Endothelial cell of umbilical vein (primary cell): ENCODE results near the gene SEPTIN7. TPM values are rescaled to one million over a fixed set of nuclear protein-coding genes. Genes with fewer than 3 reads are reported as not detected.

Experiments used
- BruUV-seq: library from RNA; stranded (reverse); fragments of 400-500 nt; replicated peaks from 2 replicates; lab custom pipeline; 2021; lab: Mats Ljungman, UMichigan
- CTCF ChIA-PET: fragments of 300-600, 350-600 bp; sonication (Branson Sonifier 250); formaldehyde crosslinking; loops from one replicate; lab custom pipeline; 2021; ENCODE audit warnings: antibody characterized with exemption, inconsistent platforms; lab: Charles Lee
- POLR2A ChIA-PET: fragments of 300-600, 350-600 bp; sonication (Branson Sonifier 250); formaldehyde crosslinking; loops from one replicate; lab custom pipeline; 2021; ENCODE audit warnings: antibody characterized with exemption, inconsistent platforms; lab: Charles Lee
- DNase-seq: peaks from one replicate; pipeline ENCODE4 v3.0.0-alpha.2; 2011; ENCODE audit warnings: low read depth, low spot score
- FAIRE-seq: peaks from 2 replicates; lab custom pipeline; 2011; peaks lifted over from hg19 to GRCh38; lab: Jason Lieb, UNC
- H2AFZ ChIP-seq: 2 replicates; pipeline ENCODE4 v1.6.0; 2012; ENCODE audit warnings: low read depth, low read length, control low read depth, inconsistent platforms
- H3K27ac ChIP-seq: 2 replicates; pipeline ENCODE4 v1.5.1; 2011; ENCODE audit warnings: low read depth, mild to moderate bottlenecking, control low read depth, low read length, moderate library complexity; ENCODE audit not compliant: insufficient read depth
- H3K27me3 ChIP-seq, 2 experiments: 2 replicates each; pipeline versions ENCODE4 v1.6.0 to v1.6.1; 2011; ENCODE audit warnings: low read length in 2 of 2, mixed read lengths in 1 of 2; ENCODE audit not compliant: control insufficient read depth in 2 of 2, insufficient read depth in 2 of 2
- H3K36me3 ChIP-seq, 2 experiments: 2 replicates in 1 of 2; 3 replicates in 1 of 2; pipeline ENCODE4 v1.5.1; 2011; ENCODE audit warnings: low read length in 2 of 2, mild to moderate bottlenecking in 1 of 2, moderate library complexity in 1 of 2; ENCODE audit not compliant: control insufficient read depth in 2 of 2, insufficient read depth in 2 of 2; ENCODE audit errors: extremely low read depth in 1 of 2
- H3K4me1 ChIP-seq: 3 replicates; pipeline ENCODE4 v1.5.1; 2011; ENCODE audit warnings: mild to moderate bottlenecking, low read length; ENCODE audit not compliant: control insufficient read depth, insufficient read depth; ENCODE audit errors: extremely low read depth
- H3K4me2 ChIP-seq: 2 replicates; pipeline ENCODE4 v1.6.1; 2011; ENCODE audit warnings: low read length, control low read depth, mixed read lengths; ENCODE audit not compliant: insufficient read depth
- H3K4me3 ChIP-seq, 3 experiments: fragments of 200-600 bp in 1 of 3; sonication (generic), shearing (Covaris generic) in 1 of 3; replicated peaks in 1 of 3; 2 replicates each; pipeline ENCODE4 v1.5.1; 2011 to 2016; ENCODE audit warnings: control low read depth in 3 of 3, low read length in 3 of 3, mild to moderate bottlenecking in 2 of 3, inconsistent platforms in 1 of 3, low read depth in 1 of 3, moderate library complexity in 1 of 3; ENCODE audit not compliant: insufficient read depth in 1 of 3
- H3K79me2 ChIP-seq: 2 replicates; pipeline ENCODE4 v1.6.0; 2012; ENCODE audit warnings: low read length, inconsistent platforms; ENCODE audit not compliant: control insufficient read depth, insufficient read depth
- H3K9ac ChIP-seq: replicated peaks from 2 replicates; pipeline ENCODE3; 2011; ENCODE audit warnings: low read length, control low read depth; ENCODE audit not compliant: insufficient read depth; ENCODE audit errors: extremely low read depth
- H3K9me1 ChIP-seq: replicated peaks from 3 replicates; pipeline ENCODE4 v1.6.0; 2011; ENCODE audit warnings: mild to moderate bottlenecking, low read length; ENCODE audit not compliant: control insufficient read depth, insufficient read depth; ENCODE audit errors: extremely low read depth
- H3K9me3 ChIP-seq: replicated peaks from 2 replicates; pipeline ENCODE4 v1.5.1; 2012; ENCODE audit warnings: low read length, inconsistent platforms; ENCODE audit not compliant: control insufficient read depth, insufficient read depth
- H4K20me1 ChIP-seq: replicated peaks from 2 replicates; pipeline ENCODE3; 2011; ENCODE audit warnings: mild to moderate bottlenecking, low read length; ENCODE audit not compliant: control insufficient read depth, insufficient read depth; ENCODE audit errors: extremely low read depth
- EZH2 ChIP-seq: IDR thresholded peaks from 2 replicates; pipeline ENCODE4 v1.6.1; 2012; ENCODE audit warnings: borderline replicate concordance, low read depth, mild to moderate bottlenecking, moderate library complexity, low read length, inconsistent platforms; ENCODE audit not compliant: severe bottlenecking
- FOS ChIP-seq: IDR thresholded peaks from 2 replicates; pipeline ENCODE4 v1.6.1; 2011; ENCODE audit warnings: mild to moderate bottlenecking, low read length, moderate library complexity, borderline replicate concordance; ENCODE audit not compliant: insufficient read depth
- GATA2 ChIP-seq: IDR thresholded peaks from 2 replicates; pipeline ENCODE4 v1.7.0; 2011; ENCODE audit warnings: low read depth, mild to moderate bottlenecking, moderate library complexity, mixed read lengths, low read length; ENCODE audit not compliant: insufficient read length, insufficient read depth
- JUN ChIP-seq: IDR thresholded peaks from 2 replicates; pipeline ENCODE4 v1.6.1; 2011; ENCODE audit warnings: borderline replicate concordance, low read depth; ENCODE audit not compliant: insufficient read length, insufficient read depth
- MYC ChIP-seq: IDR thresholded peaks from one replicate; pipeline ENCODE4 v1.6.1; 2011; ENCODE audit warnings: mild to moderate bottlenecking, low read depth, low read length
- POLR2A ChIP-seq: IDR thresholded peaks from 2 replicates; pipeline ENCODE4 v1.6.1; 2012; ENCODE audit warnings: low read depth, mild to moderate bottlenecking, control low read depth, low read length
- POLR2AphosphoS5 ChIP-seq: IDR thresholded peaks from 2 replicates; pipeline ENCODE4 v1.6.1; 2012; ENCODE audit warnings: low read depth, mild to moderate bottlenecking, control low read depth, low read length, moderate library complexity; ENCODE audit not compliant: insufficient read depth
- dilution Hi-C: fragments of 300-500 bp; cut with MboI; formaldehyde crosslinking; loops from one replicate; pipeline ENCODE4 v1.15.0; 2019; ENCODE audit warnings: low sequenced_read_pairs; ENCODE audit not compliant: extremely low pct_ligation_motif_present
- intact Hi-C: fragments of 100-400 bp; cut with micrococcal nuclease; formaldehyde crosslinking; loops from one replicate; pipeline ENCODE4 v1.10.0; 2022
- polyA plus RNA-seq, 4 experiments: library from polyadenylated mRNA; depleted of rRNA in 3 of 4; stranded (reverse) in 3 of 4; unstranded in 1 of 4; fragments of >200 nt; gene quantifications; 2 replicates each; pipeline versions ENCODE4 v1.2.1 to v1.2.3, GENCODE V29; 2011 to 2012; ENCODE audit warnings: missing spikeins in 1 of 4
- total RNA-seq: library from RNA; stranded (reverse); gene quantifications from 2 replicates; pipeline ENCODE4 v1.2.3, GENCODE V29; 2021
- TF ChIP-seq, protein P1 (sequence below): IDR thresholded peaks from 2 replicates; pipeline ENCODE4 v1.6.1; 2011; ENCODE audit not compliant: insufficient read depth, insufficient read length
- TF ChIP-seq, protein P2 (sequence below), 2 donors: IDR thresholded peaks; 1 replicate in 1 of 2; 2 replicates in 1 of 2; pipeline ENCODE4 v1.5.1; 2011; ENCODE audit warnings: low read length in 2 of 2, mild to moderate bottlenecking in 2 of 2, moderate library complexity in 2 of 2, control low read depth in 1 of 2, inconsistent platforms in 1 of 2, low read depth in 1 of 2; ENCODE audit not compliant: insufficient read depth in 1 of 2; ENCODE audit errors: extremely low read depth in 1 of 2

The SEPTIN7 gene
- total and polyA plus RNA-seq, 2 donors (not counting 3 experiments of a cell fraction or from before 2014, with no cell fraction given), result 73.6 to 228 TPM

DNA sequence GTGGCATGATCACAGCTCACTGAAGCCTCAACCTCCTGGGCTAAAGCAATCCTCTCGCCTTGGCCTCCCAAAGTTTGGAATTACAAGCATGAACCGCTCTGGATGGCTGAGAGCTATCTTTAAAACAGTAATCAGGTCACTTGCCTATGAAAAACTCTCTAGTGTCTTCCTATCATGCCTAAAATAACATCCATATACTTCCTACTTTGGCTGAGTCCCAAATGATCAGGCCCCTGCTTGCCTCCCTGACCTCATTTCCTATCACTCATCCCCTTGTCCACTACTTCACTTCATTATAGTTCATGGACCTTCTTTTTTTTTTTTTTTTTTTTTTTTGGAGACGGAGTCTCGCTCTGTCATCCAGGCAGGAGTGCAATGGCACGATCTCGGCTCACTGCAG lies 28.0 kb downstream of the SEPTIN7 start:
- no peak overlapping the region for H2AFZ ChIP-seq
- FAIRE-seq, result no peak
- POLR2A ChIA-PET, result no interaction called here
- peaks cover 29% of the 10 kb centered on the region for H4K20me1 ChIP-seq
- no peaks in the 10 kb centered on the region for H3K9me1 ChIP-seq
- H3K4me2 ChIP-seq, result peak overlapping the region; percentile 21
- peaks cover 0 to 2% of the 10 kb centered on the region in 2 experiments for H3K36me3 ChIP-seq
- CTCF ChIA-PET, result interaction anchor here (0.9 kb wide), 1 partner anchor 11 kb away, joined by 3 read pairs; no protein-coding TSS in a partner anchor
- no TSS peak for BruUV-seq
- no peak overlapping the region for H3K27ac ChIP-seq
- H3K27me3 ChIP-seq, result no peaks in the 10 kb centered on the region
- peaks cover 100% of the 10 kb centered on the region for H3K79me2 ChIP-seq
- H3K4me3 ChIP-seq, result no peak overlapping the region
- TF ChIP-seq, protein P1, sequence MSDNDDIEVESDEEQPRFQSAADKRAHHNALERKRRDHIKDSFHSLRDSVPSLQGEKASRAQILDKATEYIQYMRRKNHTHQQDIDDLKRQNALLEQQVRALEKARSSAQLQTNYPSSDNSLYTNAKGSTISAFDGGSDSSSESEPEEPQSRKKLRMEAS, result no peak
- TF ChIP-seq POLR2A, result no peak
- no peak for TF ChIP-seq EZH2
- TF ChIP-seq, protein P2, sequence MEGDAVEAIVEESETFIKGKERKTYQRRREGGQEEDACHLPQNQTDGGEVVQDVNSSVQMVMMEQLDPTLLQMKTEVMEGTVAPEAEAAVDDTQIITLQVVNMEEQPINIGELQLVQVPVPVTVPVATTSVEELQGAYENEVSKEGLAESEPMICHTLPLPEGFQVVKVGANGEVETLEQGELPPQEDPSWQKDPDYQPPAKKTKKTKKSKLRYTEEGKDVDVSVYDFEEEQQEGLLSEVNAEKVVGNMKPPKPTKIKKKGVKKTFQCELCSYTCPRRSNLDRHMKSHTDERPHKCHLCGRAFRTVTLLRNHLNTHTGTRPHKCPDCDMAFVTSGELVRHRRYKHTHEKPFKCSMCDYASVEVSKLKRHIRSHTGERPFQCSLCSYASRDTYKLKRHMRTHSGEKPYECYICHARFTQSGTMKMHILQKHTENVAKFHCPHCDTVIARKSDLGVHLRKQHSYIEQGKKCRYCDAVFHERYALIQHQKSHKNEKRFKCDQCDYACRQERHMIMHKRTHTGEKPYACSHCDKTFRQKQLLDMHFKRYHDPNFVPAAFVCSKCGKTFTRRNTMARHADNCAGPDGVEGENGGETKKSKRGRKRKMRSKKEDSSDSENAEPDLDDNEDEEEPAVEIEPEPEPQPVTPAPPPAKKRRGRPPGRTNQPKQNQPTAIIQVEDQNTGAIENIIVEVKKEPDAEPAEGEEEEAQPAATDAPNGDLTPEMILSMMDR (IDR thresholded peaks at IDR 0.05; ENCODE audit: extremely low read depth in 1 of 2, insufficient read depth in 1 of 2, low read depth in 1 of 2, low read length in 2 of 2), result no peak
- H3K9me3 ChIP-seq, result no peaks in the 10 kb centered on the region
- DNase-seq, result peak; percentile 20
- intact Hi-C loops, result no loop called here
- H3K9ac ChIP-seq, result no peak overlapping the region
- peaks cover 19% of the 10 kb centered on the region for H3K4me1 ChIP-seq
- dilution Hi-C loops, result no loop called here

DNA sequence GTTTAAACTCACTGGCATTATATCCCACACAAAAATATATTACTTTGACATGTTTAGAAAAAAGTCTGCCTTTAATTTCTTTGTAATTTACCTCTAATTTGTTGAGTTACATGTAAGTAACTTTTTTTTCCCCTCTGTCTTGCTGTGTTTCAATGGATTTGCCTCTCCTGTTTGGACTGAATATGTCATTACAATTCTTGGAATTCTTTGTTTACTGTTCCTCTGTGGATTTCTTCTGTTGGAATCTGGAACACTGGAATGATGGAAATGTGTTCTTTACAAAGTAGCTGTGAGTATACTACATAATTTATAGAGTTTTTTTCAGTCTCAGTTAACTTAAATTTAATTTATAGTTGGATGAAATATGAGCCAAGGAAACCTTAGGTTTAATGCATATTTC lies 30.4 kb downstream of the SEPTIN7 start:
- Histone ChIP-seq H3K9me1 (no peaks in the 10 kb centered on the region), H3K79me2 (peaks cover 99% of the 10 kb centered on the region), H3K4me3 (no peak overlapping the region), H3K9me3 (no peaks in the 10 kb centered on the region), H3K36me3 (peaks cover 2 to 8% of the 10 kb centered on the region in 2 experiments), H3K27ac (no peak overlapping the region), H3K27me3 (no peaks in the 10 kb centered on the region), H2AFZ (no peak overlapping the region), H3K9ac (no peak overlapping the region), H4K20me1 (peaks cover 19% of the 10 kb centered on the region), H3K4me2 (no peak overlapping the region), H3K4me1 (peaks cover 19% of the 10 kb centered on the region)
- BruUV-seq, result no TSS peak
- no peak for TF ChIP-seq GATA2
- no peak for TF ChIP-seq MYC
- TF ChIP-seq JUN, result no peak
- TF ChIP-seq EZH2, result no peak
- TF ChIP-seq, protein P1, result no peak
- TF ChIP-seq, protein P2 (IDR thresholded peaks at IDR 0.05; ENCODE audit: extremely low read depth in 1 of 2, insufficient read depth in 1 of 2, low read depth in 1 of 2, low read length in 2 of 2), result no peak
- no peak for TF ChIP-seq POLR2AphosphoS5
- no peak for TF ChIP-seq POLR2A
- no peak for TF ChIP-seq FOS
- FAIRE-seq (no peak), DNase-seq (no peak)
- intact Hi-C loops (no loop called here), dilution Hi-C loops (no loop called here)
- ChIA-PET POLR2A (no interaction called here), CTCF (interaction anchor here (1.5 kb wide), 1 partner anchor 121 kb away, joined by 3 read pairs; no protein-coding TSS in a partner anchor)
